SK-N-SH (cell line): Measurements from ENCODE around the gene TP53I13. TPM values are rescaled to one million over a fixed set of nuclear protein-coding genes. Genes with fewer than 3 reads are reported as not detected.

Experiments used
- CTCF ChIA-PET: fragments of 300-600, 350-600 bp; formaldehyde crosslinking; extraction: SDS; loops from one replicate; lab custom pipeline; 2021; lab: Yijun Ruan, JAX
- POLR2A ChIA-PET: fragments of 350-600 bp; sonication (Branson Sonifier 250); formaldehyde crosslinking; extraction: SDS; loops from one replicate; lab custom pipeline; 2020; ENCODE audit warnings: antibody characterized with exemption, inconsistent platforms; lab: Yijun Ruan, JAX
- DNase-seq: peaks from one replicate; pipeline ENCODE4 v3.0.0; 2012
- H2AFZ ChIP-seq: fragments of 200-600 bp; sonication (generic); 2 replicates; pipeline ENCODE4 v1.8.1; 2016; ENCODE audit warnings: antibody characterized with exemption, mild to moderate bottlenecking, low read depth
- H3F3A ChIP-seq: fragments of 200-600 bp; sonication (generic); replicated peaks from 2 replicates; pipeline ENCODE3; 2016; ENCODE audit warnings: antibody characterized with exemption, mild to moderate bottlenecking; ENCODE audit not compliant: insufficient read depth
- H3K27ac ChIP-seq, 2 experiments: fragments of 200-500 bp in 1 of 2; fragments of 200-600 bp in 1 of 2; sonication (Bioruptor generic) in 1 of 2; sonication (generic), shearing (Covaris generic) in 1 of 2; 2 replicates each; pipeline versions ENCODE4 v1.5.1 to v1.6.1; 2014 to 2016; ENCODE audit warnings: low read depth in 2 of 2, inconsistent platforms in 1 of 2, low read length in 1 of 2, mild to moderate bottlenecking in 1 of 2, mixed read lengths in 1 of 2
- H3K27me3 ChIP-seq: fragments of 200-600 bp; sonication (generic), shearing (Covaris generic); 2 replicates; pipeline ENCODE4 v1.6.1; 2016; ENCODE audit warnings: mixed run types; ENCODE audit not compliant: insufficient read depth
- H3K36me3 ChIP-seq, 2 experiments: fragments of 200-500 bp in 1 of 2; fragments of 200-600 bp in 1 of 2; sonication (Bioruptor generic) in 1 of 2; sonication (generic) in 1 of 2; replicated peaks in 1 of 2; 2 replicates each; pipeline versions ENCODE3 to v1.5.1; 2014 to 2016; ENCODE audit warnings: low read length in 1 of 2, mild to moderate bottlenecking in 1 of 2; ENCODE audit not compliant: insufficient read depth in 2 of 2, control insufficient read depth in 1 of 2
- H3K4me1 ChIP-seq, 2 experiments: fragments of 200-500 bp in 1 of 2; fragments of 200-600 bp in 1 of 2; sonication (Bioruptor generic) in 1 of 2; sonication (generic), shearing (Covaris generic) in 1 of 2; 2 replicates each; pipeline versions ENCODE4 v1.5.1 to v1.6.1; 2014 to 2016; ENCODE audit warnings: low read depth in 1 of 2, low read length in 1 of 2, mixed run types in 1 of 2; ENCODE audit not compliant: insufficient read depth in 2 of 2, control insufficient read depth in 1 of 2
- H3K4me2 ChIP-seq: fragments of 200-600 bp; sonication (generic), shearing (Covaris generic); 2 replicates; pipeline ENCODE4 v1.6.1; 2017; ENCODE audit warnings: mixed run types
- H3K4me3 ChIP-seq, 2 experiments: fragments of 200-500 bp in 1 of 2; fragments of 200-600 bp in 1 of 2; sonication (Bioruptor generic) in 1 of 2; sonication (generic), shearing (Covaris generic) in 1 of 2; 2 replicates each; pipeline versions ENCODE4 v1.5.1 to v1.8.1; 2014 to 2016; ENCODE audit warnings: low read depth in 2 of 2, inconsistent platforms in 1 of 2, low read length in 1 of 2, mild to moderate bottlenecking in 1 of 2, mixed read lengths in 1 of 2, moderate library complexity in 1 of 2
- H3K79me2 ChIP-seq: fragments of 200-600 bp; sonication (generic); 2 replicates; pipeline ENCODE4 v1.8.1; 2017; ENCODE audit warnings: mild to moderate bottlenecking; ENCODE audit not compliant: insufficient read depth
- H3K9ac ChIP-seq: fragments of 200-600 bp; sonication (generic); 2 replicates; pipeline ENCODE4 v1.6.1; 2017; ENCODE audit warnings: mixed run types
- H3K9me2 ChIP-seq: fragments of 200-600 bp; sonication (generic); 2 replicates; pipeline ENCODE4 v1.6.1; 2017; ENCODE audit warnings: mixed run types
- H3K9me3 ChIP-seq: fragments of 200-600 bp; sonication (generic); 2 replicates; pipeline ENCODE4 v1.6.1; 2017; ENCODE audit warnings: mixed run types, mild to moderate bottlenecking, moderate library complexity
- H4K20me1 ChIP-seq: fragments of 200-600 bp; sonication (generic); 2 replicates; pipeline ENCODE4 v1.6.1; 2017; ENCODE audit warnings: mild to moderate bottlenecking, mixed run types; ENCODE audit not compliant: insufficient read depth
- CHD2 ChIP-seq: fragments of 150-350 bp; IDR thresholded peaks from 2 replicates; pipeline ENCODE4 v1.6.1; 2018; ENCODE audit warnings: low read length; ENCODE audit not compliant: partially characterized antibody
- EZH2phosphoT487 ChIP-seq: fragments of 200-600 bp; sonication (generic); IDR thresholded peaks from 2 replicates; pipeline ENCODE4 v1.6.1; 2017; ENCODE audit warnings: low read depth, mixed run types, mild to moderate bottlenecking, antibody characterized with exemption, moderate library complexity, borderline replicate concordance
- FOSL2 ChIP-seq: IDR thresholded peaks from 2 replicates; pipeline ENCODE4 v1.4.0; 2012; ENCODE audit warnings: low read depth, mild to moderate bottlenecking, moderate library complexity, borderline replicate concordance
- IRF3 ChIP-seq: fragments of 150-350 bp; IDR thresholded peaks from 2 replicates; pipeline ENCODE4 v1.6.1; 2016; ENCODE audit warnings: mild to moderate bottlenecking, low read depth, low read length
- MXI1 ChIP-seq: IDR thresholded peaks from 2 replicates; pipeline ENCODE4 v1.6.1; 2012; ENCODE audit warnings: mild to moderate bottlenecking, low read depth, low read length, improper control_type of control experiment
- NRF1 ChIP-seq: IDR thresholded peaks from 2 replicates; pipeline ENCODE4 v1.6.1; 2012; ENCODE audit warnings: low read depth, mild to moderate bottlenecking, low read length
- POLR2AphosphoS5 ChIP-seq: IDR thresholded peaks from 2 replicates; pipeline ENCODE4 v1.6.1; 2012; ENCODE audit warnings: low read depth, low read length
- RAD21 ChIP-seq: IDR thresholded peaks from 2 replicates; pipeline ENCODE4 v1.6.1; 2012; ENCODE audit warnings: mild to moderate bottlenecking, low read length
- RCOR1 ChIP-seq: fragments of 150-350 bp; IDR thresholded peaks from 2 replicates; pipeline ENCODE4 v1.6.1; 2017; ENCODE audit warnings: antibody characterized with exemption, low read length
- REST ChIP-seq: IDR thresholded peaks from 2 replicates; pipeline ENCODE4 v1.6.1; 2012; ENCODE audit warnings: mild to moderate bottlenecking, low read depth, low read length, moderate library complexity
- TAF1 ChIP-seq: IDR thresholded peaks from 2 replicates; pipeline ENCODE4 v1.6.1; 2012; ENCODE audit warnings: low read depth, mild to moderate bottlenecking, low read length, moderate library complexity, borderline replicate concordance
- TCF12 ChIP-seq: IDR thresholded peaks from 2 replicates; pipeline ENCODE4 v1.4.0; 2012
- ZBTB33 ChIP-seq: IDR thresholded peaks from 2 replicates; pipeline ENCODE4 v1.4.0; 2012; ENCODE audit warnings: low read depth, borderline replicate concordance
- WGBS: methylation state at CpG from one replicate; pipeline ENCODE4 v1.1.6; 2017; ENCODE audit warnings: low lambda C conversion rate; 5-methylcytosine and 5-hydroxymethylcytosine counted together
- polyA plus RNA-seq, 3 experiments: library from polyadenylated mRNA; depleted of rRNA; stranded (reverse); fragments of >200 nt; gene quantifications; 2 replicates each; pipeline ENCODE4 v1.2.3, GENCODE V29; 2012

TP53I13 gene
- polyA plus RNA-seq, 1 of the 3 experiments (the other 2 are of a cell fraction), result 39.2 TPM

GRCh38 chr17:29588017-29588561 lies 19.6 kb downstream of the TP53I13 start:
- peaks cover 57% of the 10 kb centered on the region for H4K20me1 ChIP-seq
- peaks cover 0 to 6% of the 10 kb centered on the region in 2 experiments for H3K36me3 ChIP-seq
- H3K9me2 ChIP-seq, result no peaks in the 10 kb centered on the region
- CTCF ChIA-PET, result interaction anchor here (0.8 to 12.7 kb wide), 9 partner anchors 8 to 505 kb away, joined by 3 to 166 read pairs (median 4); partner anchors contain the start of genes ABHD15 and TP53I13
- peak overlapping the region; percentile 80 for H3K9ac ChIP-seq
- no peaks in the 10 kb centered on the region for H3K9me3 ChIP-seq
- H3K27ac ChIP-seq, result peak overlapping the region; percentile 44 to 74; a peak in 3 of 4 replicates
- peak overlapping the region; percentile 99 for H3K4me2 ChIP-seq
- DNase-seq, result no peak
- POLR2A ChIA-PET, result interaction anchor here (1.0 to 1.6 kb wide), 2 partner anchors 11 to 14 kb away, joined by 3 to 6 read pairs; no protein-coding TSS in a partner anchor
- 51% methylated on average over 5 of the region's 8 CpGs for WGBS
- H3K79me2 ChIP-seq, result peaks cover 59% of the 10 kb centered on the region
- no peaks in the 10 kb centered on the region for H3K27me3 ChIP-seq
- no peak overlapping the region for H2AFZ ChIP-seq
- H3K4me3 ChIP-seq, result peak overlapping the region; percentile 89 to 91
- TF ChIP-seq ZBTB33 (no peak), RCOR1 (no peak), NRF1 (no peak), FOSL2 (no peak), CHD2 (no peak), EZH2phosphoT487 (no peak), MXI1 (no peak), TCF12 (no peak), POLR2AphosphoS5 (no peak), IRF3 (no peak), RAD21 (no peak), REST (no peak), TAF1 (no peak)
- H3F3A ChIP-seq, result peaks cover 29% of the 10 kb centered on the region
- peaks cover 41 to 68% of the 10 kb centered on the region in 2 experiments for H3K4me1 ChIP-seq
